Measurements from ENCODE around the gene RPS28.
"Not testable (repeated sequence)": the region's sequence is repeated elsewhere in the genome, so short reads cannot be mapped to it uniquely, and the experiment has no call there.

The RPS28 gene

GRCh38 chr19:8342684-8343482 is 21.6 kb downstream of the RPS28 start, which contains the start of gene KANK3:
TSS of gene KANK3 (minus strand) at chr19:8343262. CDS start at chr19:8337828, 5,434 bp downstream.
- DNase-seq (ENCODE audit: low read depth, low spot score): peak; percentile 43

DNA sequence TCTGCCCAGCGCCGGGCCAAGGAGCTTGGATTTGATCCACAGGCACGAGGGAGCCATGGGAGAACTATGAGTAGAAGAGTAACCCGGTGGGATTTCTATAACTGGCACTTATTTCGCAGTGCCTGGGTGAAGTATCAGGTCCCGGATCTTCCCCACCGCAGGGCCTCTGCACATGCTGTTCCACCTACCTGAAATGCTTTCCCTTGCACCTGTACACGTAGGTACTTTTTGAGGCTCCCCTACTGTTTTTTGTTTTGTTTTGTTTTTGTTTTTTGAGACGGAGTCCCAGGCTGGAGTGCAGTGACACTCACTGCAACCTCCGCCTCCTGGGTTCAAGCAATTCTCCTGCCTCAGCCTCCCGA is 22.2 kb downstream of the RPS28 start:
- no peak for DNase-seq (ENCODE audit: low read depth, low spot score)

DNA sequence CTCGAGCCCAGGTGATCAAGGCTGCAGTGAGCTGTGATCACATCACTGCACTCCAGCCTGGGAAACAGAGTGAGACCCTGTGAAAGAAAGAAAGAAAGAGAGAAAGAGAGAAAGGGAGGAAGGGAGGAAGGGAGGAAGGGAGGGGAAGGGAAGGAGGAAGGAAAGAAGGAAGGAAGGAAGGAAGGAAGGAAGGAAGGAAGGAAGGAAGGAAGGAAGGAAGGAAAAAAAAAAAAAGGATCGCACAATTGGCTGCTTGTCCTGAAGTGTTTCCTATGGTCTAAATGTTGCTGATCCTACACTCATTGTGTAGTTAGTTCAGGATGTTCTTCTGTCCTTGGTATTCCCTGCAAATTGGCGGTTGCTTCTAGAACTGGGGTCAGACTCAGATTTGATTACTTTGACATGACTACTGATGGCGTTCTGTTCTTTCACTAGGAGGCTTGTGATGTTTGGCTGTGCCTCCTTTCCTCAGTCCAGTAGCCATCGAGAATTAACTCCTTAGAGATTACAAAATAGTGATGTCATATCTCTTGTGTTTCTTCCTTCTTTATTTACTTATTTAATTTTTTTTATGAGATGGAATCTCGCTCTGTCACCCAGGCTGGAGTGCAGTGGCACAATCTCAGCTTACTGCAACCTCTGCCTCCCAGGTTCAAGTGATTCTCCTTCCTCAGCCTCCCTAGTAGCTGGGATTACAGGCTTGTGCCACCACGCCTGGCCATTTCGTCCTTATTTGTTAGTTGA is 28.5 kb downstream of the RPS28 start:
- not testable (repeated sequence) for DNase-seq (ENCODE audit: low read depth, low spot score)

GRCh38 chr19:8352134-8352827 is 31.0 kb downstream of the RPS28 start:
- no peak for DNase-seq (ENCODE audit: low read depth, low spot score)

- not testable (repeated sequence) for DNase-seq (ENCODE audit: low read depth, low spot score)
Measured at GRCh38 chr19:8352845-8353244, 31.5 kb downstream of the RPS28 start.

DNA sequence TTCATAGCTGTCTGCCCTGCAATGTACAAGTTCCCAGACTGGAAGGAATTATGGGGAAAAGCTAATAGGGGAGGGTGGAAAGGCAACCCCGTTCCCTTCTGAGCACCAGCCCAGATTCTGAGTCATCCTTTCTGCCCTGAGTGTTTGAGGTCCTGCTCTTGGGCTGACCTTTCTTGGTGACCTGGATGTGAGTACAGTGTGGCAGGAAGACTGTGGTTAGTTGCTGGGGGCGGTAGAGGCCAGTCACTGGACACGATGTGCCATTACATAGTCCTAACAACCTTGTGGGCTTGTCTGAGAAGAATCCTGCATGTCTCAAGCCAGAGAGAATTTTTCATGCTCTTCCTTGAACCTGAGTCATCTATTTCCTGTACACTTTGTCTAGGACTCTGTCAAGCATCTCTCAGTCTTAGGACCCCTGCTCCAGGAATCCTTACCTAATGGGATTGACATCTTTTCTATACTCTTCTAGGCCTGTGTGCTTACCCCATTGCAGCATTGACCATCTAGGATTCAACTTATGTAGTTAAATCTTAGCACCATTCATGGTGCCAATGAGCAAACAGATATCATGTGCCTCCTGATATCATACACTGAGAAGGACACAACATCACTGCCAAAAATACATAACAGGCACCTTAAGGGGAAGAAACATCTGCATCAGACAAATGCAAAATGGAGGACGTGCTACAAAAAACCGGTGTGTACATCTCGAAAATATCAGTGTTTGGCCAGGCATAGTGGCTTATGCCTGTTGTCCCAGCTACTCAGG is 34.5 kb downstream of the RPS28 start:
- DNase-seq (ENCODE audit: low read depth, low spot score): no peak

DNA sequence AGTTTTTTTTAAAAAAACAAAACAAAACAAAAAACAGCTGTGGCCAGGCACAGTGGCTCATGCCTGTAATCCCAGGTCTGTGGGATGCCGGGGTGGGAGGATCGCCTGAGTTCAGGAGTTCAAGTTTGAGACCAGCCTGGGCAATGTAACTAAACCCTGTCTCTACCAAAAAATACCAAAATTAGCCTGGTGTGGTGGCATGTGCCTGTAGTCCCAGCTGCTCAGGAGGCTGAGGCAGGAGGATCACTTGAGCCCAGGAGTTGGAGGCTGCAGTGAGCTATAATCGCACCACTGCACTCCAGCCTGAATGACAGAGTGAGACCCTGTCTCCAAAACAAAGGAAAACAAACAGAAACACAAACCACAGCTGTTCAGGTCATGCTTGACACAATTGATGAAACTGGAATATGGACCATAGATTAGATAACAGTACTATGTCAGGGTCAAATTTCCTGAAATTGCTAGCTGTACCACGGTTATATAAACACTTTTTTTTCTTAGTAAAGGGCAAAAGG is 35.8 kb downstream of the RPS28 start:
- DNase-seq (ENCODE audit: low read depth, low spot score): no peak

DNA sequence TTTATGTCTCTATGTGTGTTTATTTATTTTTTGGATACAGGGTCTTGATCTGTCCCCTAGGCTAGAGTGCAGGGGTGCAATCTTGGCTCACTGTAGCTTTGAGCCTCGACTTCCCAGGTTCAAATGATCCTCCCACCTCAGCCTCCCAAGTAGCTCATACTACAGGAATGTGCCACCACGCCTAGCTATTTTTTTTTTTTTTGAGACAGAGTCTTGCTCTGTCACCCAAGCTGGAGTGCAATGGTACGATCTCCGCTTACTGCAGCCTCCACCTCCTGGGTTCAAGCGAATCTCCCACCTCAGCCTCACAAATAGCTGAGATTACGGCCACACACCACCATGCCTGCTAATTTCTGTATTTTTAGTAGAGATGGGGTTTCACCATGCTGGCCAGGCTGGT is 37.7 kb downstream of the RPS28 start:
- DNase-seq (ENCODE audit: low read depth, low spot score): no peak

GRCh38 chr19:8360196-8360595 is 38.9 kb downstream of the RPS28 start:
- no peak for DNase-seq (ENCODE audit: low read depth, low spot score)

DNA sequence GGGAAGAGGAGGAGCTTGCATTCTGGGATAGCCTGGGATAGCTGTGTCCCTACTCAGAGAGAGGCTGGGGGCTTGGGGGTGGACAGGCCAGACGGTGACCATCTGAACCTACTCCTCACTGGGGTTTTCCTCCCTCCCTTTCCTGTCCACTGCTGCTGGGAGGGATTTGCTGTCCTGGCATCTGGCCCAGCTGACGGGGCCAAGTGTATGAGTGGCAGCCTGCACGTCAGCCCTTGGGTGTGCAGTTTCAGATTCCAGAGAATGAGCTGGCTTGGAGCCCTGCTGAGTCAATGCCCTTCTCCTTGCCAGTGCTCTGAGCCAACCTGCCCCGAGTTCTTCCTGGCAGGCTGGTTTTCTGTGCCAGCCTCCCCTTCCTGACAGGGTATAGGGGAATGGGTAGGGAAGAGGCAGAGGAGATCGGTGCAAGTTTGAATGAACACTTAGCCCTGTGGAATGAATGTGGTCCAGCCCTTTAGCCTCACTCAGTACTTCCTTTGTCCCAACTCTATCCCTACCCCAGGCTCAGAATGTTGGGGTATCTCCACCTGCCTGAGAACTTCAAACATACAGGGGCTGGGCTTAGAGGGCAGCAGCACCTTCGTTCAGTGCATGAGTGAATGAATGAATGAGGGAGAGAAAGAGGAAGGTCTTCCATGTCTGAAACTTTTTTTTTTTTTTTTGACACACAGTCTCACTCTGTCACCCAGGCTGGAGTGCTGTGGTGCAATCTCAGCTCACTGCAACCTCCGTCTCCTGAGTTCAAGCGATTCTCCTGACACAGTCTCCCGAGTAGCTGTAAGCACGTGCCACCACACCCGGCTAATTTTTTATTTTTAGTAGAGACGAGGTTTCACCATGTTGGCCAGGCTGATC is 40.9 kb downstream of the RPS28 start:
- DNase-seq (ENCODE audit: low read depth, low spot score): peak; percentile 80

DNA sequence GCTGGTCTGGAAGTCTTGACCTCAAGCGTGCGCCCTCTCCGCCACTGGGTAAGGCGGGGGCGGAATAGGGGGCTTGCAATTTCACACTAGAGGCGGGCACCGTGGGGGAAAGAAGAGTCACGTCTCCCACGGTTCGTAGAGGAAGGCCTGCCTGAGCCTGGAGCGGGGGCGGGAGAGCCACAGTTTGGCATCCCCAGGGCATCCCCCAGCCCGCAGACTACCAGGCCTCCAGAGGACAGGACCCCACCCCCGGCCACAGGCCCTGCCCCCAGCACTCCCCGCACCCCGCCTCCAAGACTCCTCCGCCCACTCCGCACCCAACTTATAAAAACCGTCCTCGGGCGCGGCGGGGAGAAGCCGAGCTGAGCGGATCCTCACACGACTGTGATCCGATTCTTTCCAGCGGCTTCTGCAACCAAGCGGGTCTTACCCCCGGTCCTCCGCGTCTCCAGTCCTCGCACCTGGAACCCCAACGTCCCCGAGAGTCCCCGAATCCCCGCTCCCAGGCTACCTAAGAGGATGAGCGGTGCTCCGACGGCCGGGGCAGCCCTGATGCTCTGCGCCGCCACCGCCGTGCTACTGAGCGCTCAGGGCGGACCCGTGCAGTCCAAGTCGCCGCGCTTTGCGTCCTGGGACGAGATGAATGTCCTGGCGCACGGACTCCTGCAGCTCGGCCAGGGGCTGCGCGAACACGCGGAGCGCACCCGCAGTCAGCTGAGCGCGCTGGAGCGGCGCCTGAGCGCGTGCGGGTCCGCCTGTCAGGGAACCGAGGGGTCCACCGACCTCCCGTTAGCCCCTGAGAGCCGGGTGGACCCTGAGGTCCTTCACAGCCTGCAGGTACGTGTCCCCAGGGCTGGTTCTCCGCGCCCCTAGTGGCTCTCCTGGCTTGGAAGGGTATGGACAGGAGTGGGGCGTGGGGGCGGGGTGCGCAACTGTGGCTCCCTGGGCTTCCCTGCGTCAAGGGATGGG is 42.8 kb downstream of the RPS28 start, which contains the start of gene ANGPTL4:
ANGPTL4 (plus strand) TSS at position 353 of the 969 bp plus-strand sequence; CDS start at position 520, 167 bp downstream.
- DNase-seq (ENCODE audit: low read depth, low spot score): no peak

GRCh38 chr19:8366121-8366581 is 44.9 kb downstream of the RPS28 start:
- no peak for DNase-seq (ENCODE audit: low read depth, low spot score)

- peak; percentile 72 for DNase-seq (ENCODE audit: low read depth, low spot score)
Measured at GRCh38 chr19:8366961-8367326, 45.6 kb downstream of the RPS28 start.

DNA sequence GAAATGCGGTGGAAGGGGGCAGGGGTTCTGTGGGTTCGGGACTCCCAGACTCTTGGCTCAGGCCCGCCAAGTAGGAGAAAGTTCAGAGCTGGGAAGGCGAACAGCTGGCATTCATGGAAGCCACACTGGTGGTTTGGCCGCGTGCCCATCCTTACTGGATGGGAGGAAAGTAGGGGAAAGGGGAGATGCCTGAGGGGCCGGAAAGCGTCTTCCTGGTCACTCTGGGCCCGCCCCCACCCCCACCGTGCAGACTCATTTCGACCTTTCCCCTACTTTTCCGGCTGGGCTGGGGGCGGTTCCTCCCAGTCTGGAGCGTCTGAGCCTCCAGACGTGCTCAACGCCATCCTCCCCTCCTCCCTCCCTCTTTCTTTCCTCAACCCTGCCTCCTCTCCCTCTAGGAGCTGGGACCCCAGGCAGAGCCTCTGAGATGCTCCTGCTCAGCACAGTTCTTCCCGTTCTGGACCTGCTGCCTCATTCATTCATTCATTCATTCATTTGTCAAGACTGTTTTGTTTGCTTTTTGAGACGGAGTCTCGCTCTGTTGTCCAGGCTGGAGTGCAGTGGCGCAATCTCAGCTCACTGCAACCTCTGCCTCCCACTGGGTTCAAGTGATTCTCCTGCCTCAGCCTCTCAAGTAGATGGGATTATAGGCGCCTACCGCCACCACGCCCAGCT is 46.2 kb downstream of the RPS28 start:
- peak; percentile 96 for DNase-seq (ENCODE audit: low read depth, low spot score)

DNA sequence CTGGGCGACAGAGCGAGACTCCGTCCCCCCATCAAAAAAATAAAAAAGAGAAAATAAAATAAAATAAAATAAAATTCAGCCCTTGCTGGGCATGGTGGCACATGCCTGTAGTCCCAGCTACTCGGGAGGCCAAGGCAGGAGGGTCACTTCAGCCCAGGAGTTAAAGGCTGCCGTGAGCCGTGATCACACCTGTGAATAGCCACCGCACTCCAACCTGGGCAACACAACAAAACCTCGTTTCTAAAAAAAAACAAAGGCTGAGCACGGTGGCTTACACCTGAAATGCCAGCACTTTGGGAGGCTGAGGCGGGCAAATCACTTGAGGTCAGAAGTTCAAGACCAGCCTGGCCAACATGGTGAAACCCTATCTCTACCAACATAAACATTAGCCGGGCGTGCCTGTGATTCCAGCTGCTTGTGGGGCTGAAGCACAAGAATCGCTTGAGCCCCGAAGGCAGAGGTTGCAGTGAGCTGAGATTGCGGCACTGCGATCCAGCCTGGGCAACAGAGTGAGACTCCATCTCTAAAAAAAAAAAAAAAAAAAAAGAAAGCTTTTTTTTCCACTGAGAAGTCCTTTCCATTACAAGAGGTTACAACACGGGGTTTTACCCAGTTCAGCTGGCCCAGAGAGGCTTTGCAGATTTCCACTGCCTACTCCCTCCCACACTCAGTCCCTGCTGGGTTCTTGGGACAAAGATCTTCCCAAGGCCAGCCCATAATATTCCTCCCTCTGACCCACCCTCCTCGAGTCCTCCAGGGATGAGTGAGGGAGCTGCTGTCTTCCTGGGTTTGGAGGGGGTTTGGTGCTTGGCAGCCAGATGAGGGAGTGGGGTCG is 49.1 kb downstream of the RPS28 start:
- no peak for DNase-seq (ENCODE audit: low read depth, low spot score)

GRCh38 chr19:8371011-8371804 is 49.9 kb downstream of the RPS28 start:
- no peak for DNase-seq (ENCODE audit: low read depth, low spot score)
